Activated gamma-delta T cell (primary cell): ENCODE results near the gene ALDH3B2.
"Not testable (repeated sequence)": the region's sequence is repeated elsewhere in the genome, so short reads cannot be mapped to it uniquely, and the experiment has no call there.

Experiments used
- DNase-seq: peaks from one replicate; lab custom pipeline; 2025; lab: John Stamatoyannopoulos, UW

The ALDH3B2 gene

GRCh38 chr11:67685641-67686332, 11.4 kb upstream of the ALDH3B2 start:
- DNase-seq = not testable (repeated sequence)

GRCh38 chr11:67682126-67683034, 8.0 kb upstream of the ALDH3B2 start:
- not testable (repeated sequence) for DNase-seq

GRCh38 chr11:67680696-67681470, 6.5 kb upstream of the ALDH3B2 start:
- no peak for DNase-seq

GRCh38 chr11:67675058-67675747, 780 bp upstream of the ALDH3B2 start:
- DNase-seq = no peak

- DNase-seq = no peak
Measured at GRCh38 chr11:67673902-67674301, 521 bp downstream of the ALDH3B2 start.

GRCh38 chr11:67673358-67673757, 1.1 kb downstream of the ALDH3B2 start:
- DNase-seq = no peak

GRCh38 chr11:67671211-67671520, 3.3 kb downstream of the ALDH3B2 start:
- DNase-seq = no peak

GRCh38 chr11:67670316-67671210, 3.9 kb downstream of the ALDH3B2 start:
- no peak for DNase-seq

- no peak for DNase-seq
Measured at GRCh38 chr11:67668192-67668551, 6.3 kb downstream of the ALDH3B2 start.

GRCh38 chr11:67667490-67668191, 6.8 kb downstream of the ALDH3B2 start:
- DNase-seq = no peak

GRCh38 chr11:67666676-67667489, 7.5 kb downstream of the ALDH3B2 start:
- no peak for DNase-seq

GRCh38 chr11:67666303-67666645, 8.1 kb downstream of the ALDH3B2 start:
- no peak for DNase-seq

- DNase-seq = no peak
Measured at GRCh38 chr11:67665541-67666302, 8.7 kb downstream of the ALDH3B2 start.

- DNase-seq = no peak
Measured at GRCh38 chr11:67664696-67665540, 9.5 kb downstream of the ALDH3B2 start.

- no peak for DNase-seq
Measured at GRCh38 chr11:67664213-67664585, 10.2 kb downstream of the ALDH3B2 start.

- no peak for DNase-seq
Measured at GRCh38 chr11:67663532-67664212, 10.8 kb downstream of the ALDH3B2 start.

- no peak for DNase-seq
Measured at GRCh38 chr11:67662835-67663531, 11.4 kb downstream of the ALDH3B2 start.
